Keratinocyte (primary cell): ENCODE data around the gene EFCAB8.

Experiments
- CTCF ChIP-seq, 3 experiments: IDR thresholded peaks in 1 of 3; conservative IDR thresholded peaks in 1 of 3; optimal IDR thresholded peaks in 1 of 3; 2 replicates in 2 of 3; 3 replicates in 1 of 3; pipeline versions ENCODE3 to v1.5.1; 2011; ENCODE audit warnings: low read length in 3 of 3, mild to moderate bottlenecking in 3 of 3, moderate library complexity in 2 of 3, control low read depth in 1 of 3, inconsistent platforms in 1 of 3; ENCODE audit not compliant: insufficient read depth in 2 of 3; ENCODE audit errors: extremely low read depth in 1 of 3
- EZH2 ChIP-seq: IDR thresholded peaks from one replicate; pipeline ENCODE4 v1.6.1; 2012; ENCODE audit warnings: inconsistent platforms, mild to moderate bottlenecking, low read length, moderate library complexity

GRCh38 chr20:32979201-32979998 is 120.7 kb downstream of the EFCAB8 start:
- TF ChIP-seq CTCF (optimal IDR thresholded peaks at IDR 0.05 in 1 of 3, IDR thresholded peaks at IDR 0.05 in 1 of 3, conservative IDR thresholded peaks at IDR 0.05 in 1 of 3; ENCODE audit: extremely low read depth in 1 of 3, insufficient read depth in 2 of 3, low read length in 3 of 3) (no peak), EZH2 (no peak)
